ENCODE results near the gene MAP2K5.

Gene MAP2K5

DNA sequence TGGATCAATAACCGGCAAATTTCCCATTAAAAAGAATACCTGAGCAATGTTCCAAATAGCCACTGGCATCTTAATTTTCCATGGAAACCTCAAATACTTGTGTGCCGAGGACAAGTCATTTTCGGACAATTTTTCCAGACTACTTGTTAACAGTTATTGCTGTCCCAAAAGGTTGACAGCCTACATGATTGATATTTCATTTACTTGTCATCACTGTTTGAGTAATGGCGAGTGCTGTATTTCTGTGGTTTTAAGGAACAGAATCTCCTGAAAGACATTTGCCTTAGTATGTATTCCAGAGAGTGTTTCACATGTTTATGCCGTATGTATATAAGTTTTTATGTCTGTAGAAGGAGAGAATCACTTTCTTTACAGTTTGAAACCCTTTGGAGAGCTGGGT is 36.7 kb downstream of the MAP2K5 start:
- TF ChIP-seq, protein P1, sequence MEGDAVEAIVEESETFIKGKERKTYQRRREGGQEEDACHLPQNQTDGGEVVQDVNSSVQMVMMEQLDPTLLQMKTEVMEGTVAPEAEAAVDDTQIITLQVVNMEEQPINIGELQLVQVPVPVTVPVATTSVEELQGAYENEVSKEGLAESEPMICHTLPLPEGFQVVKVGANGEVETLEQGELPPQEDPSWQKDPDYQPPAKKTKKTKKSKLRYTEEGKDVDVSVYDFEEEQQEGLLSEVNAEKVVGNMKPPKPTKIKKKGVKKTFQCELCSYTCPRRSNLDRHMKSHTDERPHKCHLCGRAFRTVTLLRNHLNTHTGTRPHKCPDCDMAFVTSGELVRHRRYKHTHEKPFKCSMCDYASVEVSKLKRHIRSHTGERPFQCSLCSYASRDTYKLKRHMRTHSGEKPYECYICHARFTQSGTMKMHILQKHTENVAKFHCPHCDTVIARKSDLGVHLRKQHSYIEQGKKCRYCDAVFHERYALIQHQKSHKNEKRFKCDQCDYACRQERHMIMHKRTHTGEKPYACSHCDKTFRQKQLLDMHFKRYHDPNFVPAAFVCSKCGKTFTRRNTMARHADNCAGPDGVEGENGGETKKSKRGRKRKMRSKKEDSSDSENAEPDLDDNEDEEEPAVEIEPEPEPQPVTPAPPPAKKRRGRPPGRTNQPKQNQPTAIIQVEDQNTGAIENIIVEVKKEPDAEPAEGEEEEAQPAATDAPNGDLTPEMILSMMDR (IDR thresholded peaks at IDR 0.05; ENCODE audit: control insufficient read depth, extremely low read depth, insufficient read depth) = no peak
- no peak overlapping the region for H3K4me3 ChIP-seq (ENCODE audit: low read depth, low read length)
- no peak for DNase-seq (ENCODE audit: low read depth)

DNA sequence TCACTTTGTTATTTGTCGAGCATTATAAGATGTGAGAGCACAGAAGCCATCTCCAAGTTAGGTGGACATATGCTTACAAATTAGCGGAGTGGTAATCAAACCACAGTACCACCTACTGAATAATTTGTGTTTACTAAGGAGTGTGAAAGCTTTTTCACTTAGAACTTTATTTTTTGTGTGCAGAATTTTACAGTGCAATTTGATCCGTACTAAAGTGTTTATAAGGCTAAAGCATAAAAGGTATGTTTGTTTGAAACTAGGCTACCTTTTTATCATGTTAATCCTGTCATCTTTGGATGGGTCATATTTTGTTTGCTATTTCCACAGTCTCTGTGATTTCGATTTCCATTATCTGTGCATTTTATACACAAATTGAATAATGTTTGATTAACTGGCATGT is 37.5 kb downstream of the MAP2K5 start:
- no peak overlapping the region for H3K4me3 ChIP-seq (ENCODE audit: low read depth, low read length)
- TF ChIP-seq, protein P1 (IDR thresholded peaks at IDR 0.05; ENCODE audit: control insufficient read depth, extremely low read depth, insufficient read depth) = no peak
- no peak for DNase-seq (ENCODE audit: low read depth)

DNA sequence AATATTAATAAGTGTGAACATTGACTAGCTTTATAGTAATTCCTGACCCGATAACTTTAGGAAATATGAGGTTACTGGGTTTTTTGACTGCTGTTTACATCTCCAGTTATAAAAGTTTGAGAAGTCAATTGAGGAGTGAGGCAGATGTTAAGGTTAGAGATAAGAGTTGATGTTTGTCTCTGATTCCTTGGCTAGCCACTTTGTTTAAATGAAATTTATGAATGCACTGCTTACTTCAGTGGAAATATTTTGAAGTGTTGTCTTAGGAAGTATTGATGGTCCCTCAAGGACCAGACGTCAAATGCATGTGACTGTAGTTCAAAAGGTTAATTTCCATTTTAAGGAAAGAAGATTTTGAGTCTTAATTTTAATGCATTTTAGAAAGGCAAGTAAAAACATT is 41.7 kb downstream of the MAP2K5 start:
- no peak for DNase-seq (ENCODE audit: low read depth)
- TF ChIP-seq, protein P1 (IDR thresholded peaks at IDR 0.05; ENCODE audit: control insufficient read depth, extremely low read depth, insufficient read depth) = no peak

DNA sequence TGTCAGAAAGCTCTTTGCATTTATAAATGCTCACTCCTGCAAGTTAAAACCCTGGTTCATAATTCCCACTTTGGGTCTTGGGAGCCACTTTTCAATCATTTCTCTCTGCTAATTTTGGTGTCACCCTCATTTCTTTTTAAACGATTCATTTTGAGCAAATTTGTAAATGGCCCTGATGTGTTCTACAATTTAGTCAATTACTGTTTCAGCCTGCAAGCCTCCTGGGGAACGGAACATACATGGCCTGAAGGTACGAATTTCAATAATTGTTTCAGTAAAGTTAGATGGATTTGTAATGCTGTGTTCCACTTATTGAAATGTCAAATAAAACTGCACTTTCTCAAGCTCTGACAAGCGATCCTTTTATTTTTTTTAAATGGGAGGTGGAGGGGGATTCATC is 43.2 kb downstream of the MAP2K5 start:
- no peak overlapping the region for H3K4me3 ChIP-seq (ENCODE audit: low read depth, low read length)
- DNase-seq (ENCODE audit: low read depth) = no peak
- TF ChIP-seq, protein P1 (IDR thresholded peaks at IDR 0.05; ENCODE audit: control insufficient read depth, extremely low read depth, insufficient read depth) = no peak

More for the DNA sequence above, 41.7 kb downstream of the MAP2K5 start:
- no peak overlapping the region for H3K4me3 ChIP-seq (ENCODE audit: low read depth, low read length)

DNA sequence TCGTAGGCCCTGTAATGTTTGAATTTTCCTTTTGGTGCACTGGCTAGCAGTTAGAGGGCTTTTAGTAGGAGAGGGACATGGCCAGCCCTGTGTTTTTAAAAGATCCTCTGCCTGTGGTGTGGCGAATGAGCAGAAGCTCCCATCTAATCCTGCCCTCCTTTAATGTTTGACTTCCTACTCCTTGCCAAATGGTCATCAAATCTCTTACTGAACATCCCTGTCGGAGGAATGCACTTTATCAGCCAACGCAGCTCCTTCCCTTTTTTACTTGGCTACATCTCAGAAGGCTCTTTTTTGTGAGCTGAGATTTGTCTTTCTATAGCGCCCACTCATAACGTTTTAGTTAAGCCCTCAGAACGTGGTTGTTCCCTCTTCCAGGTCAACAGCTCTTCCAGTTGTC is 44.8 kb downstream of the MAP2K5 start:
- DNase-seq (ENCODE audit: low read depth) = no peak
- H3K4me3 ChIP-seq (ENCODE audit: low read depth, low read length) = no peak overlapping the region
- TF ChIP-seq, protein P1 (IDR thresholded peaks at IDR 0.05; ENCODE audit: control insufficient read depth, extremely low read depth, insufficient read depth) = no peak

DNA sequence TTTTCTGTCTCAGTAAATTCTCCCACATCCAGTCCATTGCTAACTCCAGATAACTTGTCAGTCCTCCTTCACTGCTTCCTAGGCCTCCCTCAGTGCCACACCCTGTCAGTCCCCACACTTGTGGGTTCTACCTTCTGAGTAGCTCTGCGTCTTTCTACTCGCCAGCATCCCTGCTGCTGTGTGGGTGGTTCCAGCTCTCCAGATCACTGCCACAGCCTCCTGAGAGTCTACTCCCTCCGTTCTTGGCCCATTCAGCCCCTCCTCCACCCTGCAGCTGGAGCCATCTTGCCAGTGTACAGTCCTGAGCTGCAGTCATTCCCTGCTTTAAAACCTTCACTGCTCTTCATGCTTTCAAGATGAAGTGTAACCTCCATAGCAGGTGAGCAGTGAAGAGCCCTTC is 45.3 kb downstream of the MAP2K5 start:
- DNase-seq (ENCODE audit: low read depth) = no peak
- H3K4me3 ChIP-seq (ENCODE audit: low read depth, low read length) = no peak overlapping the region
- TF ChIP-seq, protein P1 (IDR thresholded peaks at IDR 0.05; ENCODE audit: control insufficient read depth, extremely low read depth, insufficient read depth) = no peak

DNA sequence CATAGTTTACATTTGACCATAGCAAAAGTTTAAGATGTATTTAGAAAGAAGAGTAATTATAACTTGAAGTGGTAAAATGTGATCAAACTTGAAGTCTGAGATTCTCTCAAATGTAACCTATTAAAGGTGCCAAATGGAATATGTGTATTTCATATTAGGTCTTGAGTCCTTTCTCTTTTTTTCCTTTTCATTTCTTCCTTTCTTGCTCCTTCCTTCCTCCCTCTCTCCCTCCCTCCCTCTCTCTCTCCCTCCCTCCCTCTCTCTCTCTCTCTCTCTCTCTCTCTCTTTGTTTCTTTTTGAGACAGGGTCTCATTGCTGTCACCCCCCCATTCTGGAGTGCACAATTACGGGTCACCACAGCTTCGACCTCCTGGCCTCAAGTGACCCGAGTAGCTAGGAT is 47.7 kb downstream of the MAP2K5 start:
- TF ChIP-seq, protein P1 (IDR thresholded peaks at IDR 0.05; ENCODE audit: control insufficient read depth, extremely low read depth, insufficient read depth) = no peak
- DNase-seq (ENCODE audit: low read depth) = no peak
- H3K4me3 ChIP-seq (ENCODE audit: low read depth, low read length) = no peak overlapping the region

All from LNCaP clone FGC (cell line).